WERI-Rb-1 (cell line): ENCODE measurements around the gene TMEM186.

Experiments used
- DNase-seq: peaks from one replicate; pipeline ENCODE4 v3.0.0-alpha.2; 2020
- H3K27ac ChIP-seq: fragments of 250-450 bp; sonication (Bioruptor Pico); 2 replicates; pipeline ENCODE4 v1.5.1; 2020; ENCODE audit warnings: mild to moderate bottlenecking, moderate library complexity
- H3K27me3 ChIP-seq: fragments of 250-450 bp; sonication (Bioruptor Pico); 2 replicates; pipeline ENCODE4 v1.5.1; 2021; ENCODE audit warnings: mild to moderate bottlenecking, low read depth, moderate library complexity; ENCODE audit not compliant: insufficient read depth, severe bottlenecking
- H3K36me3 ChIP-seq: fragments of 250-450 bp; sonication (Bioruptor Pico); 2 replicates; pipeline ENCODE4 v1.5.1; 2020; ENCODE audit warnings: mild to moderate bottlenecking, moderate library complexity
- H3K4me3 ChIP-seq: 2 replicates; pipeline ENCODE4 v1.5.1; 2011; ENCODE audit warnings: low read depth, mild to moderate bottlenecking, control low read depth, low read length
- H3K9me3 ChIP-seq: fragments of 250-450 bp; sonication (Bioruptor Pico); 2 replicates; pipeline ENCODE4 v1.5.1; 2021; ENCODE audit warnings: mild to moderate bottlenecking, moderate library complexity; ENCODE audit not compliant: severe bottlenecking
- TF ChIP-seq, protein P1 (sequence below): IDR thresholded peaks from 2 replicates; pipeline ENCODE4 v1.5.1; 2011; ENCODE audit warnings: low read depth, mild to moderate bottlenecking, control low read depth, inconsistent platforms, low read length

The TMEM186 gene

DNA sequence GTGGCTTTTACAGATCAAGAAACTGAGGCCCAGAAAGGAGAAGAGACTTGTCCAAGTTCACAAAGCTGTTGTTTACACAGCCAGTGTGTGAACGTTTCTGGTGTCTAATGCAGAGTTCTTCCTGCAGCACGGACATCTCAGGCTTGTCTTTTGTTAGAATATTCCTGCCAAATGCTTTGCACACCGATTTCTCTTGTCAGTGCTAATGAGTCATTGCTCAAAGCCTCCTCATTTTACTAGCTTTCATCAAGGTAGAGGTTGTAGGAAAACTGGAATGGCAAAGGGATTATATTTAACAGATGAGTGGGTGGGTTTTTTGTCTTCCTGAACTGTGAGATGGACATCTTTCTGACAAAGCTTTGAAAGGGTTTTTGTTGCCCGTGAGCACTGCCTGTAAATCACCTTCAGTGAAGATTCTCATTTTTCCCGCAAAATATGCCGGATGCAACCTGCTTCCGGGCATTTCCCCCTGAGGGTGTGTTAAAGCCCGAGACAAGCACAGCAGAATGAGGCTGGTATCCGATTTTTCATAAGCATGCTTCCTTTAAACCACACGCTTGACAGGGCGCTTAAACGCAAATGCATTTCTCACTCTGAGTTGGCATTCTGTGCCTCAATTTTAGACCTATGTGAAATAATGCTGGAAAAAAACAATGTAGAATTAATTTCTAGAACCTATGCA, 14.9 kb upstream of the TMEM186 start:
- no peaks in the 10 kb centered on the region for H3K27me3 ChIP-seq
- H3K4me3 ChIP-seq = no peak overlapping the region
- no peak overlapping the region for H3K27ac ChIP-seq
- H3K36me3 ChIP-seq = peaks cover 74% of the 10 kb centered on the region
- TF ChIP-seq, protein P1, sequence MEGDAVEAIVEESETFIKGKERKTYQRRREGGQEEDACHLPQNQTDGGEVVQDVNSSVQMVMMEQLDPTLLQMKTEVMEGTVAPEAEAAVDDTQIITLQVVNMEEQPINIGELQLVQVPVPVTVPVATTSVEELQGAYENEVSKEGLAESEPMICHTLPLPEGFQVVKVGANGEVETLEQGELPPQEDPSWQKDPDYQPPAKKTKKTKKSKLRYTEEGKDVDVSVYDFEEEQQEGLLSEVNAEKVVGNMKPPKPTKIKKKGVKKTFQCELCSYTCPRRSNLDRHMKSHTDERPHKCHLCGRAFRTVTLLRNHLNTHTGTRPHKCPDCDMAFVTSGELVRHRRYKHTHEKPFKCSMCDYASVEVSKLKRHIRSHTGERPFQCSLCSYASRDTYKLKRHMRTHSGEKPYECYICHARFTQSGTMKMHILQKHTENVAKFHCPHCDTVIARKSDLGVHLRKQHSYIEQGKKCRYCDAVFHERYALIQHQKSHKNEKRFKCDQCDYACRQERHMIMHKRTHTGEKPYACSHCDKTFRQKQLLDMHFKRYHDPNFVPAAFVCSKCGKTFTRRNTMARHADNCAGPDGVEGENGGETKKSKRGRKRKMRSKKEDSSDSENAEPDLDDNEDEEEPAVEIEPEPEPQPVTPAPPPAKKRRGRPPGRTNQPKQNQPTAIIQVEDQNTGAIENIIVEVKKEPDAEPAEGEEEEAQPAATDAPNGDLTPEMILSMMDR = no peak
- DNase-seq = no peak
- no peaks in the 10 kb centered on the region for H3K9me3 ChIP-seq

DNA sequence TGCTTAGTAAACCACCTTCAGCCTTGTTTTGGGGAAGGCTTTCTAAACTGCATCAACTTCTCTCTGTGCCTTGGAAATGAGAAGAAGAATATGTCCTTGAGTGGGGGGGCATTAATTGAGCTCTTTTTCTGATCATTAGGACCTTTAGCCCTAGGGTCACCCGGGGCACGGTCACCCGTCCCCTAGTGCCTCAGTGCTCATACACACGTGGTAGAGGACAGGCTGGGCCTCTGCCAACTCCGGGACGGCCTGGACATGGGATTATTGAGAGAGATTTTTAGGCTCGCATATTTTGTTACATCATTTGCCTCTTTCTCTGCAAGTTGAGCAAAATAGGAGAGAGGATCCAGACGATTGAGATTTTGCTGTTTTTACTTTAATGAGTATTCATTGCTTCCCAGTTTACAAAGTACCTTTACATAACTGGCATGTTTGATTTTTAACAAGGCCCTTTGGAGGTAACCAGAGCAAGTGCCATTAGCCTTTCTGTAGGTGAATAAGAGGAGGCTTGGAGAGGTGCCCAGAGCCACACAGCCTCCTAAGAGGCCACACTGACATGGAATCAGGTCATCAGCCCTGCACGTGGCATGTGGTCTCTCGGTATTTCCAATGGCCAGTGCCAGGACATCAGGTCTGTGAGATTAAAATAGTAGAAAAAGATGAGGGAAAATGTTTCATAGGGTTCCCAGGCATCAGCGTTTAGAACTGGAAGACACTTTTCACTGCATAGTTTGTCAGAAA, 11.3 kb upstream of the TMEM186 start:
- Histone ChIP-seq H3K9me3 (no peaks in the 10 kb centered on the region), H3K4me3 (no peak overlapping the region), H3K27me3 (no peaks in the 10 kb centered on the region), H3K27ac (no peak overlapping the region), H3K36me3 (peaks cover 73% of the 10 kb centered on the region)
- TF ChIP-seq, protein P1 = no peak
- DNase-seq = no peak

DNA sequence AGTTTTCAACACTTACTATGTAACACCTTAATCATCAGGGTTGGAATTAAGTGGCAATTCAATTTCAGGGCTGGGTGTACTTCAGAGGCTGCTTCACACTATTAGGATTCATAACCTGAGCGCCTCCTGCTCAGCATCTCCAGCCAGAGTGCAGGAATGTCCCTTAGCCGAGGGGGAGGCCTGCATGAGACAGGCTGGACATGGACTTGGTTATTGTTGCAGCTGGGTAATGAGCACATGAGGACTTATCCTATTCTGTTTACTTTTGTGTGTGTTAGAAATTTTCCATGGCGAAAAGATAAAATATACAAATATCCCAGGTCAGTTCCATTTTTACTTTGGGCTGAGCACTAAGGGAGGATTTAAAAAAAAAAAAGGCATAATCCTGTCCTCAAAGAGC, 10.6 kb upstream of the TMEM186 start:
- peaks cover 70% of the 10 kb centered on the region for H3K36me3 ChIP-seq
- DNase-seq = no peak
- H3K9me3 ChIP-seq = no peaks in the 10 kb centered on the region
- H3K27me3 ChIP-seq = no peaks in the 10 kb centered on the region
- TF ChIP-seq, protein P1 = no peak
- H3K27ac ChIP-seq = no peak overlapping the region
- no peak overlapping the region for H3K4me3 ChIP-seq

DNA sequence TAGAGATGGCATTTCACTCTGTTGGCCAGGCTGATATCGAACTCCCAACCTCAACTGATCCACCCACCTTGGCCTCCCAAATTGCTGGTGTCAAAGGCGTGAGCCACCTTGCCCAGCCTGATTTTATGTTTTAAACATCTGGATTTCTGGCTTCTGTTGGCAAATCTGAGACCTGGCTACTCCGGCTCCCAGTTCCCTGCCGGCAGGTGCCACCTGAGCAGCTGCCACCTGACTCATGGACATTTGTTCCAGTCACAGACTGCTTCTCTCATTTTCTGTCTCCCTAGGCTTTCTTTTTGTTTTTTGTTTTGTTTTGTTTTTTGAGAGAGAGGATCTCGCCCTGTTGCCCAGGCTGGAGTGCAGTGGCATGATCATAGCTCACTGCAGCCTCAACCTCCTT, 9.8 kb upstream of the TMEM186 start:
- no peak overlapping the region for H3K27ac ChIP-seq
- H3K27me3 ChIP-seq = no peaks in the 10 kb centered on the region
- DNase-seq = no peak
- H3K9me3 ChIP-seq = no peaks in the 10 kb centered on the region
- TF ChIP-seq, protein P1 = no peak
- peaks cover 72% of the 10 kb centered on the region for H3K36me3 ChIP-seq
- no peak overlapping the region for H3K4me3 ChIP-seq

DNA sequence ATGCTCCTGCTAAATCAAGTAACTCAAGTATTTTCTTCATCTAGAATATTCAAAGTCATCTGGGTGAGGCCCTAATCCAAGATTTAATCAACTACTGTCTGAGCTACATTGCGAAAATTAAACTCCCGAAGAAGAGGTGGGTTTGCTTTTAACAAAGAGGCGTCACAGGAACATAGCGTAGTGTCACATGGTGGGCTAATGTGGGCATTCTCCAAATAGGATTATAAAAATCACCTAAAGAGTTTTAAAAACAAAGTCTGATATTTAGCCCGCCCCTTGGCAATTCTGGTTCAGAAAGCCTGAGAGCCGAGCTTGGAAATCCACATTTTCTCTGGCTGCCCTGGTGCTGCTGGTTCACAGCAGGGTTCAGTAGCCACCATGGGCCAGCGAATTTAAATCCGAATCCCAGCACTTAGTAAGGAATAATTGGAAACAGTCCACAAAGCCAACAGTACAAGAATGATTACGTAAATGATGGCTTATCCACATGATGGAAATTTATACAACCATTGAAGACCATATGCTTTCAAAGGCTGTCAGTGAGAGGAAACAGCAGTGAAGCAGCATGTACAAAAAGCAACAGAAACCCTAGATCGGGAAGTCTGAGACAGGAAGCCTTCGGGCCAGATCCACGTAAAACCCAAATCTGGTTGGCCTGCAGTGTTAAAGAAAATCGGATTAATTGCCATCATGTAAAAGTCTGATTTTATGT, 9.0 kb upstream of the TMEM186 start:
- Histone ChIP-seq H3K4me3 (no peak overlapping the region), H3K27ac (no peak overlapping the region), H3K27me3 (no peaks in the 10 kb centered on the region), H3K9me3 (no peaks in the 10 kb centered on the region), H3K36me3 (peaks cover 66% of the 10 kb centered on the region)
- no peak for DNase-seq
- TF ChIP-seq, protein P1 = no peak
